ENCODE measurements around the gene TSC22D4.

GRCh38 chr7:100488333-100489095 lies 9.5 kb upstream of the TSC22D4 start:
- TF ChIP-seq CTCF (IDR thresholded peaks at IDR 0.05): no peak
- no peak for TF ChIP-seq POLR2A (IDR thresholded peaks at IDR 0.05)

Data from lower leg skin (tissue), 3 donors.